Colonic mucosa (tissue), 4 donors: ENCODE results near the gene RGMB. TPM values are rescaled to one million over a fixed set of nuclear protein-coding genes. Genes with fewer than 3 reads are reported as not detected.
A peak's percentile ranks its signal among the peaks of the same experiment; 100 is the strongest.

Source experiments
- DNase-seq: peaks from one replicate; pipeline ENCODE4 v3.0.0-alpha.2; 2020
- H3K27ac ChIP-seq: fragments of 200-600 bp; one replicate; pipeline ENCODE4 v1.8.0; 2021
- H3K27me3 ChIP-seq: fragments of 200-600 bp; one replicate; pipeline ENCODE4 v1.8.0; 2021
- H3K36me3 ChIP-seq: fragments of 200-600 bp; one replicate; pipeline ENCODE4 v1.8.0; 2021
- H3K4me1 ChIP-seq: fragments of 200-600 bp; one replicate; pipeline ENCODE4 v1.8.0; 2021; ENCODE audit warnings: mild to moderate bottlenecking
- H3K4me3 ChIP-seq: fragments of 200-600 bp; one replicate; pipeline ENCODE4 v1.8.0; 2021
- H3K9ac ChIP-seq, 2 donors: one replicate each; pipeline ENCODE4 v1.7.0; 2013; ENCODE audit warnings: control low read depth in 2 of 2, low read depth in 2 of 2, low read length in 2 of 2
- H3K9me3 ChIP-seq: fragments of 200-600 bp; one replicate; pipeline ENCODE4 v1.8.0; 2021
- intact Hi-C: fragments of 100-400 bp; cut with DNase I; formaldehyde crosslinking; loops from one replicate; pipeline ENCODE4 v1.14.1; 2022
- total RNA-seq, 2 donors: library from RNA; stranded (reverse); fragmentation: NEBNext Ultra II Directional in 1 of 2; extraction: Animal tissue kit (Norgen Biotek cat#: 25700) in 1 of 2; gene quantifications; one replicate each; pipeline ENCODE4 v1.2.1, GENCODE V29; 2021
- TF ChIP-seq, protein P1 (sequence below): fragments of 200-600 bp; IDR thresholded peaks from one replicate; pipeline ENCODE4 v1.8.0; 2022; ENCODE audit warnings: antibody characterized with exemption, mild to moderate bottlenecking
- donor health status: healthy.
- donor health status: DM: no; HTN: no; CAD: no.
- donor health status: DM: no; HTN: no; CAD: no.

Gene RGMB
- total RNA-seq, 2 donors from 2014 or later, result 67.7 to 69.6 TPM

DNA sequence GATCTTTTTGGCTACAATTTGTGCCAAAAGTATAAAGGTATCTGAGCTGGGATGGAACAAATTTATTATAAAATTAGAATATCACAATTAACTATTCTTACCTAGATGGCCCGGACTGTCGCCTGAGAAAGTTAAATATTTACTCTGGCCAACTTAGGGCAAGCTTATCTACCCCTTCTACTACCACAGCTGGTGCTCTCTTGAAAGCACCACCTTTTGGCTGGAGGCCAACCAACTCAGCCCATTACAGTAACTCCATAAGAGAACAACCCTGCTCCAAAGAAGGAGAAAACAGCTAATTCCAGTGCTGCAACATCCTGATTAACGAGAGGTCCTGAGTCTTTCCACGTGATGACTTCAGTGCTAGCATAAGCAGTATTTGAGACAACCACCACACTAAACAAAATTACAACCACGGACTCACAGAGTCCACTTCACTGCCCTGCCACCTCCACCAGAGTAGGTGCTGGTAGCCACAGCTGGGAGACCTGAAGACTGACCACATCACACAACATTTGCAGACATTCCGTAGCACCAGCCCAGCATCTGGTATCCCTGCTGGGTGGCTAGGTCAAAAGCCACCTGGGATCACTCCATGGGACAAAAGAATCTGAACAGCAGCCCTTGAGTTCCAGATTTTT, 43.2 kb downstream of the RGMB start:
- TF ChIP-seq, protein P1, sequence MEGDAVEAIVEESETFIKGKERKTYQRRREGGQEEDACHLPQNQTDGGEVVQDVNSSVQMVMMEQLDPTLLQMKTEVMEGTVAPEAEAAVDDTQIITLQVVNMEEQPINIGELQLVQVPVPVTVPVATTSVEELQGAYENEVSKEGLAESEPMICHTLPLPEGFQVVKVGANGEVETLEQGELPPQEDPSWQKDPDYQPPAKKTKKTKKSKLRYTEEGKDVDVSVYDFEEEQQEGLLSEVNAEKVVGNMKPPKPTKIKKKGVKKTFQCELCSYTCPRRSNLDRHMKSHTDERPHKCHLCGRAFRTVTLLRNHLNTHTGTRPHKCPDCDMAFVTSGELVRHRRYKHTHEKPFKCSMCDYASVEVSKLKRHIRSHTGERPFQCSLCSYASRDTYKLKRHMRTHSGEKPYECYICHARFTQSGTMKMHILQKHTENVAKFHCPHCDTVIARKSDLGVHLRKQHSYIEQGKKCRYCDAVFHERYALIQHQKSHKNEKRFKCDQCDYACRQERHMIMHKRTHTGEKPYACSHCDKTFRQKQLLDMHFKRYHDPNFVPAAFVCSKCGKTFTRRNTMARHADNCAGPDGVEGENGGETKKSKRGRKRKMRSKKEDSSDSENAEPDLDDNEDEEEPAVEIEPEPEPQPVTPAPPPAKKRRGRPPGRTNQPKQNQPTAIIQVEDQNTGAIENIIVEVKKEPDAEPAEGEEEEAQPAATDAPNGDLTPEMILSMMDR, result no peak
- no peaks in the 10 kb centered on the region for H3K27me3 ChIP-seq
- no peak overlapping the region for H3K27ac ChIP-seq
- no peak overlapping the region for H3K4me3 ChIP-seq
- no peaks in the 10 kb centered on the region for H3K4me1 ChIP-seq
- H3K9ac ChIP-seq, result no peak overlapping the region
- peak; percentile 83 for DNase-seq
- intact Hi-C loops, result no loop called here
- H3K9me3 ChIP-seq, result no peaks in the 10 kb centered on the region
- H3K36me3 ChIP-seq, result no peaks in the 10 kb centered on the region

DNA sequence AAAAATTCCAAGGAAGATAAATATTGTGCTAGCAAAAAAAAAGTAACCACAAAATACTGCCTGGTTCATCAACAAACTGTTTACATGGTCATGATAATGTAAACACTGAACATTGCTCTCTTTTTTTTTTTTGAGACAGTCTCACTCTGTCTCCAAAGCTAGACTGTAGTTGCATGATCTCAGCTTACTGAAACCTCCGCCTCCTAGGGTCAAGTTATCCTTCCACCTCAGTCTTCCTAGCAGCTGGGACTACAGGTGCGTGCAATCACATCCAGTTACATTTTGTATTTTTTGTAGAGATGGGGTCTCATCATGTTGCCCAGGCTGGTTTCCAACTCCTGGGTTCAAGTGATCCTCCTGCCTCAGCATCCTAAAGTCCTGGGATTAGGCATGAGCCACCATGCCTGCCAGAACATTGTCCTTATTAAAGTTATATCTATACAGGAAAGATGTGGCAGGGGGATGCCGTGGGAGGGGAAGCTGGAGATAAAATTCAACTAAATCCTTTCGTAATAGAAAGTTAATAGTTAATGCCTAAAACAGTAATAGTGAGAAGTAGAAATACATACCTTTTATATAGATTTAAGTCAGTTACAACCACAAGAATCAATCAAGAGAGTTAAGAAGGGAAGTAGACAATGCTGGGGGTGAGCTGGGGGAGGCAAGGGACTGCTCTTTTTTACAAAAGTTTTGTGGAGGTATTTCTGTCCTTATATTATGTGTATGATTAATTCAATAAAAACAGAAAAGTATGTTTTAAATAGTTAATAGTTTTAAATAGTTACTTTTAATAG, 52.3 kb downstream of the RGMB start:
- no peak for DNase-seq
- H3K9ac ChIP-seq, result no peak overlapping the region
- no peaks in the 10 kb centered on the region for H3K36me3 ChIP-seq
- H3K4me3 ChIP-seq, result no peak overlapping the region
- H3K27ac ChIP-seq, result no peak overlapping the region
- TF ChIP-seq, protein P1, result no peak
- no peaks in the 10 kb centered on the region for H3K9me3 ChIP-seq
- intact Hi-C loops, result no loop called here
- no peaks in the 10 kb centered on the region for H3K4me1 ChIP-seq
- H3K27me3 ChIP-seq, result no peaks in the 10 kb centered on the region

DNA sequence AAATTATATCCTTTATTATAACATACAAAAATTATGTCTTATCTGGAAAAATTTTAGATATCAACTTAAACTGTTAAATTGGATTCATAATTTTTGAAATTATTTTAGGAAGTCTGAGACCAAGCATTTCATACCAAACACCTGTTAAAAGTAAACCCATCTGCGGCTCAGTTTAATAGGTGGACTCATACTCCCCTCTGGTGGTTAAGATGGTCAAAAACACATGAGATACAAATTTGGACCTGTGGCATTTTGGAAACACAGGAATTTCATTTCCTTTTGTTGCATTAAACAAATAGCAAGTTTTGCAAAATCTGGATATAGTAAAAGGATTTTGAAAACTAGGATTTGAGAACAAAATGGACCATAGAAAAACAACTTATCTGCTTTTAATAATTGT, 53.7 kb downstream of the RGMB start:
- no peaks in the 10 kb centered on the region for H3K4me1 ChIP-seq
- DNase-seq, result no peak
- intact Hi-C loops, result no loop called here
- TF ChIP-seq, protein P1, result peak; percentile 38
- no peak overlapping the region for H3K9ac ChIP-seq
- no peaks in the 10 kb centered on the region for H3K9me3 ChIP-seq
- no peak overlapping the region for H3K27ac ChIP-seq
- no peaks in the 10 kb centered on the region for H3K36me3 ChIP-seq
- no peak overlapping the region for H3K4me3 ChIP-seq
- no peaks in the 10 kb centered on the region for H3K27me3 ChIP-seq

DNA sequence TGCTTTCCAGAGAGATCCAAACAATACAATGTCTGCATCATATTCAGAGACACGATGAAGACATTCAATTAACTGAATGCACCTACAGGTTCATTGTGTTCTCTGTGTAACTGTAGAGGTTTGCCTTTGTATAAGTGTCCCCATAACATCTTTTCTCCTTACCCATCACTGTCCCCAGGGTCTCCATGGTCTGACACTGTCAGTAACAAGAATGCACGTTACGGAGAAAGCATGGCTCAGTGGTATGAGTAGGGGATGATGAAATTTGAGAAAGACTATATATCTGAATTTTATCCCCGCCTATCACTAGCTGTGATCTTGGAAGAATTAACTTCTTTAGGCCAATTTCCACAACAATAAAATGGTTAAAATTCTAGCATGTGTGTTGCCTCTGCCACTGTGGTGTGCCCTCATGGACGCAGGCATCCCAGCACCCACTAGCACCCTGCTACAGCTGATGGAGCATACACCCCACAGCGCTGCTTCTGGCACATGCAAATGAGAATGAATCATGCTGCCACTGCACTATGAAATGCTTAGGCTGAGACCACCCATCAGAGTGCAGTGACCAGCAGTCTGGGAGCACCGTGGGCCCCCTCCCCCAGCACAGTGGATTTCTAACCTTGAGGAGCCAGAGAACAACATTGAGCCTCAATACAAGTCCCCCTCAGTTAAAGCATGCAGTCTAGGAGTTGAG, 54.3 kb downstream of the RGMB start:
- TF ChIP-seq, protein P1, result no peak
- Histone ChIP-seq H3K27ac (no peak overlapping the region), H3K36me3 (no peaks in the 10 kb centered on the region), H3K4me3 (no peak overlapping the region), H3K27me3 (no peaks in the 10 kb centered on the region), H3K9me3 (no peaks in the 10 kb centered on the region), H3K4me1 (no peaks in the 10 kb centered on the region), H3K9ac (no peak overlapping the region)
- DNase-seq, result no peak
- intact Hi-C loops, result no loop called here

DNA sequence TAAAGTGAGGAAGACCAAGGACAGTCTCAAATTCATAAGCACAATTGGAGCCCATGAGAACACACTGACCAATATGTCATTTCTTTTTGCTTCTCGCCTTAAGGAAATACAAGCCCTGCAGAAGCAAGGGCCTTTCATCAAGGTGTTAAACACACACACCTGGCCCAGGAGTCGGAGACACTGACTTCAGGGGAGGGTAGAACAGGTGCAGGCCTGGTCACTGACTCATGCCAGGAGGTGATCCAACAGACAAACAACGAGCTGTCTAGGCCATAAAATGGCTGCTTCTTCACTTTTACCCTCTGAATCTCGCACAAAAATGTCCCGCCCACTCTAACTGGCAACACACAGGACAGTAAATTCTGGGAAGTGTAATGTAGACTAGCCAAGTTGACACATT, 62.7 kb downstream of the RGMB start:
- Histone ChIP-seq H3K27ac (no peak overlapping the region), H3K9me3 (no peaks in the 10 kb centered on the region), H3K27me3 (no peaks in the 10 kb centered on the region), H3K4me1 (no peaks in the 10 kb centered on the region), H3K4me3 (no peak overlapping the region), H3K36me3 (no peaks in the 10 kb centered on the region), H3K9ac (no peak overlapping the region)
- intact Hi-C loops, result no loop called here
- TF ChIP-seq, protein P1, result no peak
- DNase-seq, result peak; percentile 18
